ENCODE measurements around the gene GALNT8.

GRCh38 chr12:4771172-4771959 lies 51.2 kb downstream of the GALNT8 start:
- TF ChIP-seq POLR2A (IDR thresholded peaks at IDR 0.05) (no peak), POLR2AphosphoS5 (IDR thresholded peaks at IDR 0.05; ENCODE audit: insufficient read depth in 1 of 2, low read depth in 1 of 2) (no peak)
- TF ChIP-seq, protein P1, sequence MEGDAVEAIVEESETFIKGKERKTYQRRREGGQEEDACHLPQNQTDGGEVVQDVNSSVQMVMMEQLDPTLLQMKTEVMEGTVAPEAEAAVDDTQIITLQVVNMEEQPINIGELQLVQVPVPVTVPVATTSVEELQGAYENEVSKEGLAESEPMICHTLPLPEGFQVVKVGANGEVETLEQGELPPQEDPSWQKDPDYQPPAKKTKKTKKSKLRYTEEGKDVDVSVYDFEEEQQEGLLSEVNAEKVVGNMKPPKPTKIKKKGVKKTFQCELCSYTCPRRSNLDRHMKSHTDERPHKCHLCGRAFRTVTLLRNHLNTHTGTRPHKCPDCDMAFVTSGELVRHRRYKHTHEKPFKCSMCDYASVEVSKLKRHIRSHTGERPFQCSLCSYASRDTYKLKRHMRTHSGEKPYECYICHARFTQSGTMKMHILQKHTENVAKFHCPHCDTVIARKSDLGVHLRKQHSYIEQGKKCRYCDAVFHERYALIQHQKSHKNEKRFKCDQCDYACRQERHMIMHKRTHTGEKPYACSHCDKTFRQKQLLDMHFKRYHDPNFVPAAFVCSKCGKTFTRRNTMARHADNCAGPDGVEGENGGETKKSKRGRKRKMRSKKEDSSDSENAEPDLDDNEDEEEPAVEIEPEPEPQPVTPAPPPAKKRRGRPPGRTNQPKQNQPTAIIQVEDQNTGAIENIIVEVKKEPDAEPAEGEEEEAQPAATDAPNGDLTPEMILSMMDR (IDR thresholded peaks at IDR 0.05), result no peak
